AG09319 (cell line): ENCODE data around the gene CDKN2D.

Experiments
- DNase-seq: peaks from one replicate; pipeline ENCODE4 v3.0.0-alpha.2; 2010; ENCODE audit warnings: low read depth; ENCODE audit errors: extremely low read depth
- TF ChIP-seq, protein P1 (sequence below): IDR thresholded peaks from 2 replicates; pipeline ENCODE4 v1.5.1; 2011; ENCODE audit warnings: low read depth, mild to moderate bottlenecking, inconsistent platforms, low read length, moderate library complexity

CDKN2D gene

DNA sequence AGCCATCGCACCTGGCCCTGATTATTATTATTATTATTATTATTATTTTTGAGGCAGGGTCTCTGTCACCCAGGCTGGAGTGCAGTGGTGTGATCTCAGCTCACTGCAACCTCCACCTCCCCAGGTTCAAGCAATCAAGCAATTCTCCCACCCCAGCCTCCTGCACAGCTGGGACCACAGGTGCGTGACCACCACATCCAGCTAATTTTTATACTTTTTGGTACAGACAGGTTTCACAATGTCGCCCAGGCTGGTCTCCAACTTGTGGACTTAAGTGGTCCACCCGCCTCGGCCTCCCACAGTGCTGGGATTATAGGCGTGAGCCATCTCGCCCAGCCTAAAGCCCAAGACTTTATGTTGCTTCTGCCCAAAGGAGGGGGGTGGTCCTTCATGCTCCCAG lies 24.4 kb upstream of the CDKN2D start:
- TF ChIP-seq, protein P1, sequence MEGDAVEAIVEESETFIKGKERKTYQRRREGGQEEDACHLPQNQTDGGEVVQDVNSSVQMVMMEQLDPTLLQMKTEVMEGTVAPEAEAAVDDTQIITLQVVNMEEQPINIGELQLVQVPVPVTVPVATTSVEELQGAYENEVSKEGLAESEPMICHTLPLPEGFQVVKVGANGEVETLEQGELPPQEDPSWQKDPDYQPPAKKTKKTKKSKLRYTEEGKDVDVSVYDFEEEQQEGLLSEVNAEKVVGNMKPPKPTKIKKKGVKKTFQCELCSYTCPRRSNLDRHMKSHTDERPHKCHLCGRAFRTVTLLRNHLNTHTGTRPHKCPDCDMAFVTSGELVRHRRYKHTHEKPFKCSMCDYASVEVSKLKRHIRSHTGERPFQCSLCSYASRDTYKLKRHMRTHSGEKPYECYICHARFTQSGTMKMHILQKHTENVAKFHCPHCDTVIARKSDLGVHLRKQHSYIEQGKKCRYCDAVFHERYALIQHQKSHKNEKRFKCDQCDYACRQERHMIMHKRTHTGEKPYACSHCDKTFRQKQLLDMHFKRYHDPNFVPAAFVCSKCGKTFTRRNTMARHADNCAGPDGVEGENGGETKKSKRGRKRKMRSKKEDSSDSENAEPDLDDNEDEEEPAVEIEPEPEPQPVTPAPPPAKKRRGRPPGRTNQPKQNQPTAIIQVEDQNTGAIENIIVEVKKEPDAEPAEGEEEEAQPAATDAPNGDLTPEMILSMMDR, result no peak
- DNase-seq, result no peak

DNA sequence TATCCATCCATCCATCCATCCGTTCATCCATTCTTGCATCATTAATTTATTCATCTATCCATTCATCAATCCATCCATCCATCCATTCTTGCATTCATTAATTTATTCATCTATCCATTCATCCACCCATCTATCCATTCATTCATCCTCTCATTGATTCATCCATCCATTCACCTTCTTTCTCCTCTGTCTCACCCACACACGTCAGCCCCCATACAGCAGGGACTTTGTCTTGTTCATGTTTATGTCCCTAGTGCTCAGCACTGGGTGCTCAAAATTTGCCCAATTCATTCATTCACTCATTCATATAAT lies 19.0 kb upstream of the CDKN2D start:
- no peak for DNase-seq

DNA sequence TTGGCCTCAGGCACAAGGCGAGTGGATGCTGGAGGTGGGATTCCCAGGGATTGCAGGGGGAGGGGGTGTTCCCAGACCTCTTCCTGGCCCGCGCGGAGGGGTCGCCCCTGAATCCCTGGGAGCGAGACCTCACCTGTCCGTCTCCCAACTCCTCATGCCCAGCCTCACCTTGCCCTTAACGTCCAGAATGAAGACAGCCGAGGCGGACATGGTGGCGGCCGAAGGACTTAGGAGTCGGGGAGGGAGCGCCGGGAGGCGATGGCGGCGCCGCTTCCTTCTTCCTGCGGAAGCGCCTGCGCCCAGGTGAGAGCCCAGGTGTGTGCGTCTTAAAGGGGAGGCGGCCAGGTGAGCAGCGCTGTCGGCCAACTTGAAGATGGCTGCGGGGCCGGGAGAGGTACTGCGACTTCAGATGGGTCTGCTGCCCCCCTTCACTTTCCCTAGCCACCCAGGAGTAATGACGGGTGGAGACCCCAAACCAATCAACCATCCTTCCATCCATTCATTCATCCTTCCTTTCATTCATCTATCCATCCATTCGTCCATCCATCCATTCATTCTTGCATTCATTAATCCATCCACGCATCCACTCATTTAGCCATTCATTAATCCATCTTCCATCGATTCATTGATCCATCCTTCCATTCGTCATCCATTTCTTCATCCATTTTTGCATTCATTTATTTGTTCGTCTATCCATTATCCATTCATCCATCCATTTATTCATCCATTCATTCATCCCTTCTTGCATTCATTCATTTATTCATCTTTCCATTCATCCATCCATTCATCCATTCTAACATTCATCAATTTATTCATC lies 18.5 kb upstream of the CDKN2D start, which contains the start of gene AP1M2:
TSS of gene AP1M2 (minus strand) at position 291 of the 817 bp plus-strand sequence. CDS start at position 210, 81 bp downstream.
- TF ChIP-seq, protein P1, result no peak
- DNase-seq, result no peak

More for the DNA sequence above, 19.0 kb upstream of the CDKN2D start:
- TF ChIP-seq, protein P1, result no peak

DNA sequence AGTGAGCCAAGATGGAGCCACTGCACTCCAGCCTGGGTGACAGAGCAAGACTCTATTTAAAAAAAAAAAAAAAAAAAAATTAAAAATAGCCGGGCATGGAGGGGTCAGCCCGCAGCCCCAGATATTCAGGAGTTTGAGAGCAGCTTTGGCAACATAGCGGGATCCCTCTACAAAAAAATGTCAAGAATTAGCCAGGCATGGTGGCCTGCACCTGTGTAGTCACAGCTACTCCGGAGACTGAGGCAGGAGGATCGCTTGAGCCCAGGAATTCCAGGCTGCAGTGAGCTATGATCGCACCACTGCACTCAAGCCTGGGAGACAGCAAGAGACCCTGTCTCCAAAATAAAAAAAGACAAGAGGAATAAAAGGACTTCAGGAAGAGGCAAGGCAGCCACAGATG lies 17.6 kb upstream of the CDKN2D start:
- TF ChIP-seq, protein P1, result no peak
- DNase-seq, result no peak

DNA sequence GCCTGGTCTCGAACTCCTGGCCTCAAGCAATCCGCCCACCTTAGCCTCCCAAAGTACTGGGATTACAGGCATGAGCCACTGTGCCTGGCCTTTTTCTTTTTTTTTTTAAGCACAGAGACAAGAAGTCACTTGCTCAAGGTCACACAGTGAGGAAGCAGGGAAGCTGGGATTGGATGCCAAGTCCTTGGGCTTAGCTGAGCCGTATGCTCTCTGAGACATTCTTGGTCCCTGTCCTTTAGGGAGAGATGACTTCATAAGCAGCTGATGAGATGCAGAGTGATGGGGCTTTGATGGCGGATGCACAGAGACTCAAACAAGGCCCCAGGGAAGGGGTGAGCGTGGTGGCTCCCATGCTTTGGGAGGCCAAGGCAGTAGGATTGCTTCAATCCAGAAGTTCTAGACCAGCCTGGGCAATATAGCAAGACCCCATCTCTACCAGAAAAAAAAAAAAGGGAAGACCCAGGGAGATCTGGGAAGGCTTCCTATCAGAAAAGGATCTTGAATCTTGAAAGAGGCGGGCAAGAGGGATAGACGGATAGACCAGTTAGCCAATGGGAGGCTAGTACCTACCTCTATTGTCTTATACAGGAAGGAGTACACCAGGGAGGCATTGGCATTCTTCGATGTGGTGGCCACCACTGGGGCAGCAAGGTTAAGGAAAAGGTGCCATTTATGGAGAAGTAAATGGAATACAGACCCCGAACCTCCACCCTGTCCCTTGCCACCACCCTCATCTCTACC lies 14.4 kb upstream of the CDKN2D start:
- TF ChIP-seq, protein P1, result no peak
- no peak for DNase-seq

DNA sequence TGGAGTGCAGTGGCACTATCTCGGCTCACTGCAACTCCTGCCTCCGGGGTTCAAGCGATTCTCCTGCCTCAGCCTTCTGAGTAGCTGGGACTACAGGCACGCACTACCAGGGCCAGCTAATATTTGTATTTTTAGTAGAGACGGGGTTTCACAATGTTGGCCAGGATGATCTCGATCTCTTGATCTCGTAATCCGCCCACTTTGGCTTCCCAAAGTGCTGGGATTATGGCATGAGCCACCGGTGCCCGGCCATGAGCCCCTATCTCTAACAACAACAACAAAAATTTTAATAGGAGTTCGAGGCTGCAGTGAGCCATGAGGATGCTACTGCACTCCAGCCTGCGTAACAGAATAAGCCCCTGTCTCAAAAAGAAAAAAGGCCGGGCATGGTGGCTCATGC lies 13.3 kb upstream of the CDKN2D start:
- DNase-seq, result no peak
- TF ChIP-seq, protein P1, result no peak

DNA sequence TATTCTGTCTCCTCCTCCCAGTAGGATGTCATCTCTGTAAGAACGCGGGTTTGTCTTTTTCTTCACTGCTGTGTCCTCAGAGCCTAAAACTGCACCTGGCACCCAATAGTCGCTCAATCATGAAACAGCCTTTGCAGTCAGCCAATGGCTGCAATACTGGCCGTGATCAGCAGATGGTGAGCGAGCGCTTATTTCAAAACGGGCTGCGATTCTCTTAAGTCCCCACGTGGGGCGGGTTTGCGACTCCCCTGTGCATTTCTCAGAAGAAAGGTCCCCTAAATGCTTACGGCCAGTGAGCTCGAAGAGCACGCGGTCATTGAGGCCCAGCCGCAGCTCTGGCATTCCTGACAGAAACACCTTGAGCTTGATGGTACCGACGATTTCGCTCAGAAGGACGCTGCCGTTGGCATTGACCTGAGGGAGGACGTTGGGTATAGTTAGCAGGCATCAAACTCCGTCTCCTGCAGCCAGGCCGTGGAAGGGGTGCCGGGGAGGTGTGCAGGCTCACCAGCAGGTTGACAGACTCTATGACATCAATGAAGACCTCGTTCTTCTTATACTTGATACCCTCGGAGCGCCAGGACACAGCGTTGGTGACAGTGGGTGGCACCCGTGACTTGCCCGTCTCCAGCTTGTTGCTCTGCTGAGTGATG lies 12.3 kb upstream of the CDKN2D start:
- TF ChIP-seq, protein P1, result peak; percentile 100
- DNase-seq, result peak; percentile 82
